Stimulated activated CD4-positive, alpha-beta T cell treated with anti-CD3 and anti-CD28 coated beads, Interleukin-1b, Interleukin-23, amount 100 ng/mL, for 4 hours (primary cell): ENCODE data around the gene TPT1.
"Not testable (repeated sequence)": the region's sequence is repeated elsewhere in the genome, so short reads cannot be mapped to it uniquely, and the experiment has no call there.

Experiments used
- DNase-seq, 2 donors: peaks; one replicate each; pipeline ENCODE4 v3.0.0-alpha.2; 2020; ENCODE audit warnings: low read depth in 2 of 2

Gene TPT1

GRCh38 chr13:45302507-45302906 is 38.5 kb downstream of the TPT1 start:
- DNase-seq: no peak

GRCh38 chr13:45301263-45301662 is 39.7 kb downstream of the TPT1 start:
- no peak for DNase-seq

DNA sequence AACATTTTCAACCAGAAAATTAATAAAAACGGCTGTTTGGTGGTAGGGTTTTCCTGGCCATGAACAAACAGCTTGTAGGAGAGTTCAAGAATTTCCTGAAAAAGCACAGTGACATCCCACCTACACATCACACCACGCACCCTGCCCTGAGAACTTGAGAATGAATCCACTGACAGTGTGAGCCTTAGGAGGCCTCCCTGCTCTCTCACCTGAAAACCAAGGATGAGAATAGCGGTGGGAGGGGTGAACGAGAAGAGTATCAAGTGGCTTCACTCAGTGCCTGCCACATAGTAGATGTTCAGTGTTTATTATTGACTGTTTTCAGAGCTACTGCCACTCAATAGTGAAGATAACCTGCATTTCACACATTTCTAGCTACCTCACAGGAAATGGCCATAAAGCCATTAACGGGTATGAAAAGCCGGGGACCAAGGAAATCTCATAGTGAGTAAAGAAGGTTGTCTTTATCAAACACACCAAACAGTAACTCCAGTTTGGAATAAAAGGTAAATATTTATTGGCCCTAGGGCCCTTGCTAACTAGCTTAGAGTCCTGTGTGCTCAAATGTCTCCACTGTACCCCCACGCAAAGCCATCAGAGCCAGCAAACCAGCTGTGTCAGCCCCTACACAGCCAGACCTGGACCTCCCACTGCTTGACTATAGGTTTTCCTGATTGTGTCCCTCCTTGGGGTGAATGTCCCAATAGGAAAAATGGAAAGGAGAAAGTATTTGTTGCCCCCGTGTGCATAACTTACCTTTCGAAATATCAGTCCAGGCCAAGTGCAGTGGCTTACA is 40.6 kb downstream of the TPT1 start:
- no peak for DNase-seq

GRCh38 chr13:45299194-45299593 is 41.8 kb downstream of the TPT1 start:
- no peak for DNase-seq

DNA sequence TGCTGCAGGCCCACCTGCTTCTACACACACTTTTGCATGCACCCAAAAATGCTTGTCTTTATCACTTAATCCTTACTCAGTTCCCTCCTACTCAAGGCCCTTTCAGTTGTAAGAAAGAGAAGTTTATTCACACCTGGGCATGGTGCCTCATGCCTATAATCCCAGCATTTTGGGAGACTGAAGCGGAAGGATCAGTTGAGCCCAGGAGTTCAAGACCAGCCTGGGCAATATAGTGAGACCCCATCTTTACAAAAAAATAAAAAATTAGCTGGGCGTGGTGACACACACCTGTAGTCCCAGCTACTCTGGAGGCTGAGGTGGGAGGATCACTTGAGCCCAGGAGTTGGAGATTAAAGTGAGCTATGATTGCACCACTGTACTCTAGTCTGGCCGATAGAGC is 42.4 kb downstream of the TPT1 start:
- not testable (repeated sequence) for DNase-seq

- no peak for DNase-seq
Observed at GRCh38 chr13:45298206-45298505, 42.8 kb downstream of the TPT1 start.

DNA sequence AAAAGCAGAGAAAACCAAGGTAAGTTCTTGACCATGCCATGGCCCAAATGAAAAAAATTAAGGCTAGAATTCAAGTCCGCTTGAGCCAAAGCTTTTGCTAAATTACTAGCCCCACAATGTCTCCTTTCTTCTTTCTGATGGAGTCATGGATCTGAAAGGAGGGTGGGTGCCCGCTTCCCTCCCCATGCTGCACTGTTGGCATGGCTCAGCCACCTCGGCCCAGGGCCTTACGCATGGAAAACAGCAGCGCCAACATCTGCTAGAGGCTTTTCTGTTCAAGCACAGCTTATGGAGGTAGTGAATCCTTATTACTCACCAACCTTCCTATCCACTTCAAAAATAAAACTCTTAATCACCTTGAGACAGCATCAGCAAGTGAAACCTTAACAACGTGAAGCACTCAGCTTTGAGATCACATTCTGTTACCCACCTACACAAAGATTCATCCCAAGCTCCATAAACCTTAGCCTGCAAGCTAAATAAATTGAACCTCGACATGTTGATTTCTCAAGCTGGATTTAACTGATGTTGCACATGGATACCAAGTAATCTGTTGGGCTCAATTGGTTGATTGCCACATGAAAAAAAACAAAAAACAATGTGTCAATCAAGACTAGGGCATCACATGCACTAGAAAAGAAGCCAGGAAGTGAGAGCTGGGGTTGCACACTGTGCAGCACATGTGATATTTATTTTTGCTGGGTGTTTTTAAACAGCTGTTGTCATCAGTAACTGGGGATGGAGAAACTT is 43.4 kb downstream of the TPT1 start:
- DNase-seq: no peak

- no peak for DNase-seq
Observed at GRCh38 chr13:45296259-45296658, 44.7 kb downstream of the TPT1 start.

GRCh38 chr13:45295536-45295935 is 45.4 kb downstream of the TPT1 start:
- no peak for DNase-seq

- DNase-seq: no peak
Observed at GRCh38 chr13:45292176-45292575, 48.8 kb downstream of the TPT1 start.

- no peak for DNase-seq
Observed at GRCh38 chr13:45289936-45290563, 50.9 kb downstream of the TPT1 start.
